ENCODE measurements around the gene PLEKHM3.

GRCh38 chr2:207796585-207797350, 228.6 kb downstream of the PLEKHM3 start:
- TF ChIP-seq, protein P1, sequence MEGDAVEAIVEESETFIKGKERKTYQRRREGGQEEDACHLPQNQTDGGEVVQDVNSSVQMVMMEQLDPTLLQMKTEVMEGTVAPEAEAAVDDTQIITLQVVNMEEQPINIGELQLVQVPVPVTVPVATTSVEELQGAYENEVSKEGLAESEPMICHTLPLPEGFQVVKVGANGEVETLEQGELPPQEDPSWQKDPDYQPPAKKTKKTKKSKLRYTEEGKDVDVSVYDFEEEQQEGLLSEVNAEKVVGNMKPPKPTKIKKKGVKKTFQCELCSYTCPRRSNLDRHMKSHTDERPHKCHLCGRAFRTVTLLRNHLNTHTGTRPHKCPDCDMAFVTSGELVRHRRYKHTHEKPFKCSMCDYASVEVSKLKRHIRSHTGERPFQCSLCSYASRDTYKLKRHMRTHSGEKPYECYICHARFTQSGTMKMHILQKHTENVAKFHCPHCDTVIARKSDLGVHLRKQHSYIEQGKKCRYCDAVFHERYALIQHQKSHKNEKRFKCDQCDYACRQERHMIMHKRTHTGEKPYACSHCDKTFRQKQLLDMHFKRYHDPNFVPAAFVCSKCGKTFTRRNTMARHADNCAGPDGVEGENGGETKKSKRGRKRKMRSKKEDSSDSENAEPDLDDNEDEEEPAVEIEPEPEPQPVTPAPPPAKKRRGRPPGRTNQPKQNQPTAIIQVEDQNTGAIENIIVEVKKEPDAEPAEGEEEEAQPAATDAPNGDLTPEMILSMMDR (IDR thresholded peaks at IDR 0.05; ENCODE audit: low read depth, low read length) = no peak
- no peak for TF ChIP-seq EZH2phosphoT487 (IDR thresholded peaks at IDR 0.05; ENCODE audit: low read depth)

Measured in OCI-LY3 (cell line).